K562 (cell line): ENCODE data around the gene ARID4B. TPM values are rescaled to one million over a fixed set of nuclear protein-coding genes. Genes with fewer than 3 reads are reported as not detected.

Source experiments
- ATAC-seq: fragments of 200-7000 bp; cut with Tn5 transposase; 3 replicates; pipeline ENCODE4 v1.9.1; 2020; ENCODE audit warnings: moderate library complexity
- BruUV-seq: library from RNA; stranded (reverse); fragments of 400-500 nt; replicated peaks from 2 replicates; lab custom pipeline; 2021; lab: Mats Ljungman, UMichigan
- CTCF ChIA-PET: fragments of 300-600 bp; formaldehyde crosslinking; extraction: SDS; loops from one replicate; lab custom pipeline; 2021; ENCODE audit warnings: low intra/inter-chr PET ratio; lab: Yijun Ruan, JAX
- POLR2A ChIA-PET: fragments of 300-600, 350-650 bp; sonication (Branson Sonifier 250); formaldehyde crosslinking; extraction: SDS; loops from one replicate; lab custom pipeline; 2021; ENCODE audit warnings: antibody characterized with exemption, inconsistent platforms; lab: Yijun Ruan, JAX
- DNase-seq, 4 experiments: peaks; one replicate each; pipeline versions ENCODE4 v3.0.0 to v3.0.0-alpha.2; 2011 to 2018; ENCODE audit warnings: low spot score in 3 of 4, mixed read lengths in 3 of 4; ENCODE audit errors: extremely low read depth in 1 of 4
- FAIRE-seq: peaks from 2 replicates; lab custom pipeline; 2011; peaks lifted over from hg19 to GRCh38; lab: Jason Lieb, UNC
- H2AFZ ChIP-seq: 2 replicates; pipeline ENCODE4 v1.6.0; 2011; ENCODE audit warnings: low read depth, low read length, control low read depth, inconsistent platforms
- H3K27ac ChIP-seq: fragments of 200-600 bp; 3 replicates; pipeline ENCODE4 v1.8.0; 2011; ENCODE audit warnings: low read depth, mild to moderate bottlenecking, control low read depth, inconsistent platforms, low read length, moderate library complexity, mixed read lengths; ENCODE audit errors: extremely low read depth
- H3K27me3 ChIP-seq, 2 experiments: fragments of 300-600 bp in 1 of 2; 2 replicates in 1 of 2; 3 replicates in 1 of 2; pipeline versions ENCODE4 v1.6.0 to v1.8.0; 2011; ENCODE audit warnings: inconsistent platforms in 2 of 2, low read length in 2 of 2, mild to moderate bottlenecking in 1 of 2, mixed read lengths in 1 of 2, moderate library complexity in 1 of 2; ENCODE audit not compliant: control insufficient read depth in 2 of 2, insufficient read depth in 2 of 2
- H3K36me3 ChIP-seq: fragments of 300-600 bp; 3 replicates; pipeline ENCODE4 v1.8.0; 2011; ENCODE audit warnings: mild to moderate bottlenecking, low read length, inconsistent platforms; ENCODE audit not compliant: control insufficient read depth, insufficient read depth
- H3K4me1 ChIP-seq, 2 experiments: fragments of 200-600 bp in 1 of 2; replicated peaks in 1 of 2; 2 replicates in 1 of 2; 3 replicates in 1 of 2; pipeline versions ENCODE4 v1.5.1 to v1.8.0; 2011; ENCODE audit warnings: inconsistent platforms in 2 of 2, low read length in 2 of 2, mild to moderate bottlenecking in 1 of 2, mixed read lengths in 1 of 2, moderate library complexity in 1 of 2; ENCODE audit not compliant: control insufficient read depth in 2 of 2, insufficient read depth in 2 of 2
- H3K4me2 ChIP-seq: 2 replicates; pipeline ENCODE4 v1.6.1; 2011; ENCODE audit warnings: low read length, control low read depth, inconsistent platforms, mixed read lengths; ENCODE audit not compliant: insufficient read depth
- H3K4me3 ChIP-seq: fragments of 200-600 bp; sonication (generic), shearing (Covaris generic); 2 replicates; pipeline ENCODE4 v1.5.1; 2016; ENCODE audit warnings: control low read depth, inconsistent platforms
- H3K79me2 ChIP-seq: fragments of 200-600 bp; 3 replicates; pipeline ENCODE4 v1.8.0; 2011; ENCODE audit warnings: low read length, inconsistent platforms; ENCODE audit not compliant: control insufficient read depth, insufficient read depth
- H3K9ac ChIP-seq, 2 experiments: 2 replicates each; pipeline versions ENCODE4 v1.6.0 to v1.6.1; 2011; ENCODE audit warnings: low read depth in 2 of 2, low read length in 2 of 2, control low read depth in 1 of 2, inconsistent platforms in 1 of 2, mild to moderate bottlenecking in 1 of 2, mixed read lengths in 1 of 2; ENCODE audit not compliant: insufficient read depth in 1 of 2
- H3K9me1 ChIP-seq: one replicate; pipeline ENCODE4 v1.6.0; 2011; ENCODE audit warnings: inconsistent platforms, mild to moderate bottlenecking, low read length, moderate library complexity; ENCODE audit not compliant: control insufficient read depth, insufficient read depth
- H3K9me3 ChIP-seq: replicated peaks from 2 replicates; pipeline ENCODE4 v1.5.1; 2011; ENCODE audit warnings: low read depth, low read length, inconsistent platforms; ENCODE audit not compliant: control insufficient read depth, insufficient read depth
- H4K20me1 ChIP-seq: replicated peaks from 2 replicates; pipeline ENCODE4 v1.6.1; 2011; ENCODE audit warnings: low read length, inconsistent platforms, mixed read lengths; ENCODE audit not compliant: control insufficient read depth, insufficient read depth
- BCLAF1 ChIP-seq, 2 experiments: fragments of 450-650 bp in 1 of 2; IDR thresholded peaks; 2 replicates each; pipeline ENCODE4 v1.6.1; 2011 to 2017; ENCODE audit warnings: low read depth in 2 of 2, antibody characterized with exemption in 1 of 2, borderline replicate concordance in 1 of 2, low read length in 1 of 2, mild to moderate bottlenecking in 1 of 2, mixed read lengths in 1 of 2; ENCODE audit not compliant: control insufficient read depth in 1 of 2
- DMBX1 ChIP-seq: fragments of 250-450 bp; sonication (Bioruptor Pico); IDR thresholded peaks from 2 replicates; pipeline ENCODE4 v1.8.0; 2022; ENCODE audit warnings: inconsistent platforms, mild to moderate bottlenecking, moderate library complexity, borderline replicate concordance
- ELF4 ChIP-seq: fragments of 450-650 bp; formaldehyde crosslinking; IDR thresholded peaks from 2 replicates; pipeline ENCODE4 v1.4.0; 2022; ENCODE audit warnings: missing genetic modification characterization
- IFI16 ChIP-seq: fragments of 250-450 bp; sonication (Bioruptor Pico); IDR thresholded peaks from 2 replicates; pipeline ENCODE4 v2.1.2; 2022; ENCODE audit warnings: mild to moderate bottlenecking, inconsistent platforms
- NONO ChIP-seq, 2 experiments: fragments of 200-400 bp in 1 of 2; fragments of 450-650 bp in 1 of 2; formaldehyde crosslinking in 1 of 2; IDR thresholded peaks; 2 replicates each; pipeline ENCODE4 v1.6.1; 2017; ENCODE audit warnings: low read depth in 2 of 2, mild to moderate bottlenecking in 2 of 2, moderate library complexity in 2 of 2, low read length in 1 of 2
- NR4A1 ChIP-seq, 2 experiments: fragments of 250-450 bp in 1 of 2; fragments of 450-650 bp in 1 of 2; sonication (Bioruptor Pico) in 1 of 2; IDR thresholded peaks; 2 replicates each; pipeline versions ENCODE4 v1.4.0 to v1.6.1; 2016 to 2020; ENCODE audit warnings: mild to moderate bottlenecking in 2 of 2, missing compliant biosample characterization in 1 of 2, missing genetic modification characterization in 1 of 2, moderate library complexity in 1 of 2
- PHTF2 ChIP-seq: fragments of 250-450 bp; sonication (Bioruptor Pico); IDR thresholded peaks from 2 replicates; pipeline ENCODE4 v1.5.0; 2021; ENCODE audit warnings: mild to moderate bottlenecking
- RAD51 ChIP-seq: fragments of 450-650 bp; IDR thresholded peaks from 2 replicates; pipeline ENCODE4 v1.7.1; 2016; ENCODE audit warnings: low read depth, mild to moderate bottlenecking, borderline replicate concordance
- SMARCB1 ChIP-seq: IDR thresholded peaks from 2 replicates; pipeline ENCODE4 v1.6.1; 2011; ENCODE audit warnings: improper control_type of control experiment, low read depth; ENCODE audit not compliant: insufficient read length
- ZEB2 ChIP-seq: fragments of 450-650 bp; IDR thresholded peaks from 2 replicates; pipeline ENCODE4 v1.6.1; 2016
- ZNF12 ChIP-seq: sonication (generic); formaldehyde crosslinking; IDR thresholded peaks from 2 replicates; pipeline ENCODE4 v1.4.0; 2020; ENCODE audit warnings: mild to moderate bottlenecking, missing genetic modification reagents
- ZNF431 ChIP-seq: sonication (generic); formaldehyde crosslinking; IDR thresholded peaks from 2 replicates; pipeline ENCODE4 v1.8.0; 2022; ENCODE audit warnings: mild to moderate bottlenecking, missing genetic modification reagents
- ZNF583 ChIP-seq: fragments of 250-450 bp; sonication (Bioruptor Pico); IDR thresholded peaks from 2 replicates; pipeline ENCODE4 v1.4.0; 2020
- ZNF584 ChIP-seq: fragments of 200-800 bp; sonication (Bioruptor generic); IDR thresholded peaks from 2 replicates; pipeline ENCODE4 v1.6.1; 2016; ENCODE audit warnings: low read depth, mild to moderate bottlenecking, missing genetic modification characterization, missing compliant biosample characterization
- ZNF639 ChIP-seq, 2 experiments: fragments of 200-800 bp in 1 of 2; sonication (Bioruptor generic) in 1 of 2; sonication (generic) in 1 of 2; formaldehyde crosslinking in 1 of 2; IDR thresholded peaks in 1 of 2; conservative IDR thresholded peaks in 1 of 2; 2 replicates each; pipeline versions ENCODE4 v1.5.0 to v1.6.1; 2016 to 2020; ENCODE audit warnings: missing compliant biosample characterization in 1 of 2, missing genetic modification characterization in 1 of 2, missing genetic modification reagents in 1 of 2
- ZNF75A ChIP-seq: fragments of 450-650 bp; formaldehyde crosslinking; IDR thresholded peaks from 2 replicates; pipeline ENCODE4 v1.4.0; 2020; ENCODE audit warnings: mild to moderate bottlenecking
- ZNF778 ChIP-seq: fragments of 450-650 bp; formaldehyde crosslinking; IDR thresholded peaks from 2 replicates; pipeline ENCODE4 v1.4.0; 2020; ENCODE audit warnings: mild to moderate bottlenecking, moderate library complexity
- WGBS: fragments of 100-300 bp; shearing (Covaris generic); methylation state at CpG from one replicate; pipeline ENCODE4 v1.1.6; 2016; ENCODE audit warnings: low coverage, mixed read lengths; ENCODE audit not compliant: insufficient coverage; ENCODE audit errors: missing lambda C conversion rate; 5-methylcytosine and 5-hydroxymethylcytosine counted together
- in situ Hi-C: fragments of 300-500 bp; cut with MboI; formaldehyde crosslinking; loops from 4 replicates; pipeline ENCODE4 v1.15.0; 2018; ENCODE audit warnings: inconsistent platforms, mixed read lengths
- intact Hi-C: fragments of 100-400 bp; cut with micrococcal nuclease; formaldehyde crosslinking; loops from 2 replicates; pipeline ENCODE4 v1.14.2; 2022
- polyA plus RNA-seq, 8 experiments: library from polyadenylated mRNA; depleted of rRNA in 4 of 8; stranded (reverse) in 5 of 8; unstranded in 3 of 8; fragments of >200 nt; fragmentation: Nextera tagmentation in 2 of 8; fragmentation: Illumina TruSeq in 1 of 8; extraction: Ambion mirVana in 2 of 8; extraction: Trizol in 1 of 8; gene quantifications; 2 replicates each; pipeline versions ENCODE4 v1.2.1 to v1.2.3, GENCODE V29; 2011 to 2014; ENCODE audit warnings: inconsistent platforms in 1 of 8, missing spikeins in 1 of 8
- total RNA-seq, 7 experiments: library from RNA; depleted of rRNA in 6 of 7; stranded (reverse); fragments of >200 nt in 6 of 7; fragmentation: Illumina TruSeq in 2 of 7; extraction: Trizol in 2 of 7; gene quantifications; 2 replicates each; pipeline versions ENCODE4 v1.2.1 to v1.2.3, GENCODE V29; 2011 to 2021; ENCODE audit warnings: low replicate concordance in 1 of 7

Gene ARID4B
- total and polyA plus RNA-seq, 9 of the 15 experiments (the other 6 are each of a cell fraction or from before 2014, with no cell fraction given), result 8.4 to 38.9 (median 18.5) TPM

- Histone ChIP-seq H3K27ac (no peak overlapping the region), H3K4me3 (no peak overlapping the region)
- TF ChIP-seq ZNF75A, result no peak
- TF ChIP-seq ZNF431 (CRISPR knock-in tag), result no peak
- TF ChIP-seq ZNF778 (CRISPR knock-in tag), result no peak
- TF ChIP-seq NR4A1 (CRISPR knock-in tag; IDR thresholded peaks at IDR 0.05), result no peak
- no peak for TF ChIP-seq NR4A1 (tag; IDR thresholded peaks at IDR 0.05)
- no peak for TF ChIP-seq ZEB2
- TF ChIP-seq ZNF584 (CRISPR knock-in tag), result no peak
- no peak for TF ChIP-seq RAD51
- no peak for TF ChIP-seq ZNF12 (CRISPR knock-in tag)
- TF ChIP-seq IFI16 (CRISPR knock-in tag), result no peak
- TF ChIP-seq ZNF639 (CRISPR knock-in tag; conservative IDR thresholded peaks at IDR 0.05 in 1 of 2, IDR thresholded peaks at IDR 0.05 in 1 of 2), result no peak
- TF ChIP-seq ZNF583 (CRISPR knock-in tag), result no peak
- no peak for TF ChIP-seq BCLAF1 (IDR thresholded peaks at IDR 0.05; ENCODE audit: borderline replicate concordance in 1 of 2, control insufficient read depth in 1 of 2, low read depth in 2 of 2, low read length in 1 of 2)
- no peak for TF ChIP-seq SMARCB1
- no peak for TF ChIP-seq PHTF2 (CRISPR knock-in tag)
- TF ChIP-seq NONO (IDR thresholded peaks at IDR 0.05; ENCODE audit: low read depth in 2 of 2, low read length in 1 of 2), result no peak
- no peak for TF ChIP-seq DMBX1
- TF ChIP-seq ELF4, result no peak
- TF ChIP-seq, all 486 proteins: peak for 0
- H3K4me2 ChIP-seq, result no peak overlapping the region
- intact Hi-C loops, result no loop called here
- no TSS peak for BruUV-seq
- no peaks in the 10 kb centered on the region for H3K9me1 ChIP-seq
- FAIRE-seq (no peak), ATAC-seq (no peak), DNase-seq (no peak)
- 69% methylated on average over 1 of the region's 1 CpG for WGBS
- ChIA-PET POLR2A (interaction anchor here (1.0 to 1.5 kb wide), 3 partner anchors 11 to 26 kb away, joined by 3 to 5 read pairs (median 4); partner anchors contain the start of genes GGPS1 and TBCE), CTCF (no interaction called here)
- H3K27me3 ChIP-seq, result no peaks in the 10 kb centered on the region
- H3K4me1 ChIP-seq, result no peaks in the 10 kb centered on the region
- H3K9me3 ChIP-seq, result no peaks in the 10 kb centered on the region
- no peak overlapping the region for H3K9ac ChIP-seq
- no peak overlapping the region for H2AFZ ChIP-seq
- peaks cover 47% of the 10 kb centered on the region for H3K36me3 ChIP-seq
- H3K79me2 ChIP-seq, result no peaks in the 10 kb centered on the region
- H4K20me1 ChIP-seq, result no peaks in the 10 kb centered on the region
- in situ Hi-C loops, result no loop called here
Measured at GRCh38 chr1:235341334-235341733, 13.4 kb upstream of the ARID4B start.
